Activated T-cell treated with anti-CD3 and anti-CD28 coated beads, Interleukin-2, amount 50 U/mL, for 4 hours (primary cell): ENCODE results near the gene UBR3. TPM values are rescaled to one million over a fixed set of nuclear protein-coding genes. Genes with fewer than 3 reads are reported as not detected.

Experiments used
- ATAC-seq, 2 donors: fragments of 200-7000 bp; cut with Tn5 transposase; one replicate each; pipeline ENCODE4 v1.10.0; 2021
- DNase-seq: peaks from one replicate; pipeline ENCODE4 v3.0.0-alpha.2; 2020
- H3K27me3 Mint-ChIP-seq: one replicate; pipeline ENCODE4 v1.8.0; 2021; ENCODE audit warnings: low read depth, mixed read lengths
- H3K36me3 Mint-ChIP-seq: one replicate; pipeline ENCODE4 v1.8.0; 2022; ENCODE audit warnings: mixed read lengths; ENCODE audit not compliant: insufficient read depth
- H3K4me1 Mint-ChIP-seq: one replicate; pipeline ENCODE4 v1.8.0; 2021; ENCODE audit warnings: low read depth, mixed read lengths
- H3K4me3 Mint-ChIP-seq: one replicate; pipeline ENCODE4 v1.8.0; 2021; ENCODE audit warnings: mild to moderate bottlenecking, moderate library complexity, mixed read lengths
- H3K9me3 Mint-ChIP-seq: one replicate; pipeline ENCODE4 v1.8.0; 2021; ENCODE audit warnings: mixed read lengths
- total RNA-seq, 3 donors: library from RNA; stranded (reverse); gene quantifications; one replicate each; pipeline ENCODE4 v1.2.1, GENCODE V29; 2021

UBR3 gene
- total RNA-seq, 3 donors from 2014 or later, result 18.2 to 21.1 (median 19.8) TPM

DNA sequence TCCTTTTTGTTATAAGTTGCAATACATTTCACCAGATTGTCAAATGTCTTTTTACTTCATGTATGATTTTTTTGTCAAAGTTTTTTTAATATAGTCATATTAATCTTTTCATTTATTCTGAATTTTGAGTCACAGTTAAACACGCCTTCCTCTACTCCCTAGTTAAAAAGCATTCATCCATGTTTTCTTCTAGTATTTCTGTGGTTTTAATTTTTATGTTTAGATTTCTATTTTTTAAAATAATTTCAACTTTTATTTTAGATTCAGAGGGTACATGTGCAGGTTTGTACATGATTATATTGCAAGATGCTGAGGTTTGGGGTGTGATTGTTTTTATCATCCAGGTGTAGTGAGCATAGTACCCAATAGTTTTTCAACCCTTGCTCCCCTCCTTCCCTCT is 204.0 kb downstream of the UBR3 start:
- Mint-ChIP-seq H3K36me3 (peaks cover 44% of the 10 kb centered on the region), H3K27me3 (no peaks in the 10 kb centered on the region), H3K4me1 (no peaks in the 10 kb centered on the region), H3K4me3 (no peak overlapping the region), H3K9me3 (no peaks in the 10 kb centered on the region)
- DNase-seq (no peak), ATAC-seq (no peak)

DNA sequence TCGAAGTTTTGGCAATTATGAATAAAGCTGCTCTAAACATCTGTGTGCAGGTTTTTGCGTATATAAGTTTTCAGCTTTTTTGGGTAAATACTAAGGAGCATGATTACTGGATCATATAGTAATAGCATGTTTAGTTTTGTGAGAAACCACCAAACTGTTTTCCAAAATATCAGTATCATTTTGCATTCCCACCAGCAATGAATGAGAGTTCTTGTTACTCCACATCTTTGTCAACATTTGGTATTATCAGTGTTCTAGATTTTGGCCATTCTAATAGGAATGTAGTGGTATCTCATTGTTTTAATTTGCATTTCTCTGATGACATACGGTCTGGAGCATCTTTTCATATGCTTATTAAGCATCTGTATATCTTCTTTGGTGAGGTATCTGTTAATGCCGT is 207.3 kb downstream of the UBR3 start:
- Mint-ChIP-seq H3K36me3 (peaks cover 43% of the 10 kb centered on the region), H3K27me3 (no peaks in the 10 kb centered on the region), H3K4me3 (no peak overlapping the region), H3K4me1 (no peaks in the 10 kb centered on the region), H3K9me3 (no peaks in the 10 kb centered on the region)
- DNase-seq (no peak), ATAC-seq (no peak)

DNA sequence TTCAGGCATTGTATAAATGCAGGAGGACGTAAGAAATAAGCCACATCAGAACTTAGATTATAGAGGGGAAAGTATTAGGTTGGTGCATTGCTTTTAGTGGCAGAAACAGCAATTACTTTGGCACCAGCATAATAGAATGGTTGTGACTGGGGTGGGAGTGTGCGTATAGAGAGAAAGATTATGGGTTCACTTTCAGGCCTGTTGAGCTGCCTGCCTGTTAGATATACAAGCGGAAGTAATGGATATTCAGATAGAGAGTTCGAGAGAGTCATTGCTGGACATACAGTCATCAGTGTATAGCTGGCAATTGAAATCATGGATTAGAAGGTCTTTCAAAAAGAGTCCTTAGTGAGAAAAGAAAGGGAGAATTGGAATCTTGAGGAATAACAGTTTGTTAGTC is 211.5 kb downstream of the UBR3 start:
- Mint-ChIP-seq H3K27me3 (no peaks in the 10 kb centered on the region), H3K4me1 (no peaks in the 10 kb centered on the region)

DNA sequence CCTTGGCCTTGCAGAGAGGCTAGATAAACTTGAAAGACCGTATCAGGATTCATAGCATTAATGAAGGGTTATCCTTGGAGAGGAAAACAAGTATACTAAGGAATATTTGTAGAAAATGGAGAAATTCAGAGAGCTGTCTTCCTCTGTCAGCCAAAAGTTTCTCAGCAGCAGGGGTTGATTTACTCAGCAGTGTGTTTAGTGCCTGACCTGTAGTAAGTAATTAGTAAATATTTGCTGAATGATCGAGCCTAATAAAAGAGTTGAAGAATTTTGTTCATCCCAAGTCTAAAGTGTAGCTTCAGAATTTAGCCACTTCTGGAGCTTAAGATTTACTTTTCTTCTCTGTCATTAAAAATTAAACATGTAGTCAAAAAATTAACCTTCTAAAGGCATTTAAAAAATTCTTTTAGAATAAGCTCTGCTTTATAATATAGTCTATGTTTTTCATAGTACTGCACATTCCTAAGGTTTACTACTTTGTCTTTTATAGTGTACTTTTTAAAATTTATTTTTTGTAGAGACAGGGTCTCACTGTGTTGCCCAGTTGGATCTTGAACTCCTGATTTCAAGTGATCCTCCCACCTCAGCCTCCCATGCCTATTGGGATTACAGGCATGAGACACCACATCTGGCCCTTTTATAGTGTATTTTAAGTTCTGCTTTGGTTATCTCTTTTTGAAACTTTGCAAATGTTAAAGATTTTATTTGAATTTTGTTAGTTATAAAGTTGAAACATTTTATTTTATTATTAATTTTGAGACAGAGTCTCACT is 212.3 kb downstream of the UBR3 start:
- no peaks in the 10 kb centered on the region for H3K27me3 Mint-ChIP-seq
- peaks cover 32% of the 10 kb centered on the region for H3K36me3 Mint-ChIP-seq
- ATAC-seq, result no peak

More for the DNA sequence above, 211.5 kb downstream of the UBR3 start:
- H3K36me3 Mint-ChIP-seq, result peaks cover 33% of the 10 kb centered on the region
- H3K4me3 Mint-ChIP-seq, result no peak overlapping the region
- no peaks in the 10 kb centered on the region for H3K9me3 Mint-ChIP-seq
- DNase-seq (no peak), ATAC-seq (no peak)

DNA sequence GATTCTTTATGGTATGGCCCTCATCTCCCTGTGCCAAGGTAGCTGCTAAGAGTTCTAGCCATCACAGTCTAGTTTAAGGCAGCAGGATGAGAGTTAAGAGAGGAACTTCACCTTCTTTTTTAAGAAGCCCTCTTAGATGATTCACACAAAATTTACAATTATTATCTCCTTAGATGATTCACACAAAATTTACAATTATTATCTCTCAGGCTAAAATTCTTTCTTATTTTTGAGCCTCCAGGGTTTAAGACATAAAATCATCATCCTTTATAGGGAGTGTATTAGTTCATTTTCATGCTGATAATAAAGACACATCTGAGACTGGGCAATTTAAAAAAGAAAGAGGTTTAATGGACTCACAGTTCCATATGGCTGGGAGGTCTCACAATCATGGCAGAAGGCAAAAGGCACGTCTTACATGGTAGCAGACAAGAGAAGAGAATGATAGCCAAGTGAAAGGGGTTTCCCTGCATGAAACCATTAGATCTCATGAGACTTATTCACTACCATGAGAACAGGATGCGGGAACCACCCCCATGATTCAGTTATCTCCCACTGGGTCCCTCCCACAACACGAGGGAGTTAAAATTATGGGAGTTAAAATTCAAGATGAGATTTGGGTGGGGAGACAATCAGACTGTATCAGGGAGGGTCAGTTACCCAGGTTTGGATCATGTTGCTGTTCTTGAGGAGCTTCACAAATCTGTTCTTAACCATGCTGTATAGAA is 217.7 kb downstream of the UBR3 start:
- no peak for DNase-seq
- Mint-ChIP-seq H3K9me3 (no peaks in the 10 kb centered on the region), H3K4me3 (no peak overlapping the region), H3K27me3 (no peaks in the 10 kb centered on the region), H3K36me3 (peaks cover 37% of the 10 kb centered on the region), H3K4me1 (no peaks in the 10 kb centered on the region)
- ATAC-seq, result no peak

More for the DNA sequence above, 212.3 kb downstream of the UBR3 start:
- Mint-ChIP-seq H3K4me1 (no peaks in the 10 kb centered on the region), H3K9me3 (no peaks in the 10 kb centered on the region), H3K4me3 (no peak overlapping the region)
- no peak for DNase-seq

DNA sequence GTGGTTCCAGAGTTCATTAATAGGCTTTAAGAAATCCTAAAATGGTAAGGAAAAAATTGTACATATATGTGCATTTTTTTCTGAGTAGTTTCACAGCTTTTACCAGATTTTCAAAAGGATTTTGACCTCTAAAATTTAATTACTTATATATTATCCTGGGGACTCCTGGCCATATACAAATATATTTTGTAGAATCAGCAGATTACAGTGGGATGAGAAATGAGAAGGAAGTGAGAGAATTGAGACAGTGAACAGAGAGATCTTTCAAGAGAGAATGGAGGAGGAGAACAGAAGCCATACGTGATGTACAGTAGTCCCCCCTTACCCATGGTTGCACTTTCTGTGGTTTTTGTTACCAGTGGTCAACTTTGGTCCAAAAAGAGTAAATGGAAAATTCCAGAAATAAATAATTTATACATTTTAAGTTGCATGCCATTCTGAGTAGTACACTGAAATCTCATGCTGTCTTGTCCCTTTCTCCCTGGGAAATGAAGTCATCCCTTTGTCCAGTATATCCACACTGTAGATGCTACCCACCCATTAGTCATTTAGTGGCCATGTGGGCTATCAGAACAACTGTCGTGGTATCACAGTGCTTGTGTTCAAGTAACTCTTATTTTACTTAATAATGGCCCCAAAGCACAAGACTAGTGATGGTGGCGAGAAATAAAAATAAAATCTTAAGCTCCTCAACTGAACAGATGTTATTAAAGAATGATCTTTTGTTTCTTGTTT is 220.2 kb downstream of the UBR3 start:
- Mint-ChIP-seq H3K4me1 (no peaks in the 10 kb centered on the region), H3K27me3 (no peaks in the 10 kb centered on the region)

DNA sequence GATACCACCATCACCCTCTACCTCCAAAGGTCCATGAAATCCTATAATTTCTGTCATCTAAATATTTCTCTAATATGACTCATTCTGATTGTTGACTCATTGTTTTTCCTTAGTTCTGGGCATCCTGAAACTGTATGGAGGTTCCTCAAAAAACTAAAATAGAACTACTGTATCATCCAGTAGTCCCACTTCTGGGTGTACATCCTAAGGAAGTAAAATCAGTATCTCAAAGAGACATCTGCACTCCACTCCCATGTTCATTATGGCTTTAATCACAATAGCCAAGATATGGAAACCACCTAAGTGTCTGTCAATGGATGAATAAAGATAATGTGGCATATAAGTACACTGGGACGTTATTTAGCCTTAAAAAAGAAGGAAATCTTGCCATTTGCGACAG is 224.9 kb downstream of the UBR3 start:
- no peaks in the 10 kb centered on the region for H3K4me1 Mint-ChIP-seq
- DNase-seq (no peak), ATAC-seq (no peak)
- H3K36me3 Mint-ChIP-seq, result peaks cover 41% of the 10 kb centered on the region
- no peak overlapping the region for H3K4me3 Mint-ChIP-seq
- no peaks in the 10 kb centered on the region for H3K27me3 Mint-ChIP-seq
- H3K9me3 Mint-ChIP-seq, result no peaks in the 10 kb centered on the region

More for the DNA sequence above, 220.2 kb downstream of the UBR3 start:
- H3K36me3 Mint-ChIP-seq, result peaks cover 46% of the 10 kb centered on the region
- no peak for ATAC-seq
- no peaks in the 10 kb centered on the region for H3K9me3 Mint-ChIP-seq
- H3K4me3 Mint-ChIP-seq, result no peak overlapping the region
- DNase-seq, result no peak

DNA sequence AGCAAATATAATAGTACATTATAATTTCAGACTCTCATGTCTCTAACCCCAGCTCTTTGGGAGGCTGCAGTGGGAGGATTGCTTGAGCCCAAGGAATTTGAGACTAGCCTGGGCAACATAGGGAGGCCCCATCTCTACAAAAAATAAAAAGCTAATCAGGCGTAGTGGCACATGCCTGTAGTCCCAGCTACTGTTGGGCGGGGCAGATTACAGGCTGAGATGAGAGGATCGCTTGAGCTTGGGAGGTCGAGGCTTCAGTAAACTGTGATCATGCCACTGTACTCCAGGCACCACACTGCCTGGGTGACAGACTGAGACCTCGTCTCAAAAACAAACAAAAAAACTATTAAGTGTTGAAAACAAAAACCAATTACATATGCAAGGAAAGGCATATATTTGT is 227.7 kb downstream of the UBR3 start:
- ATAC-seq (no peak), DNase-seq (no peak)
- H3K4me1 Mint-ChIP-seq, result no peaks in the 10 kb centered on the region
- H3K36me3 Mint-ChIP-seq, result peaks cover 36% of the 10 kb centered on the region
- no peaks in the 10 kb centered on the region for H3K9me3 Mint-ChIP-seq
- no peak overlapping the region for H3K4me3 Mint-ChIP-seq
- H3K27me3 Mint-ChIP-seq, result no peaks in the 10 kb centered on the region

DNA sequence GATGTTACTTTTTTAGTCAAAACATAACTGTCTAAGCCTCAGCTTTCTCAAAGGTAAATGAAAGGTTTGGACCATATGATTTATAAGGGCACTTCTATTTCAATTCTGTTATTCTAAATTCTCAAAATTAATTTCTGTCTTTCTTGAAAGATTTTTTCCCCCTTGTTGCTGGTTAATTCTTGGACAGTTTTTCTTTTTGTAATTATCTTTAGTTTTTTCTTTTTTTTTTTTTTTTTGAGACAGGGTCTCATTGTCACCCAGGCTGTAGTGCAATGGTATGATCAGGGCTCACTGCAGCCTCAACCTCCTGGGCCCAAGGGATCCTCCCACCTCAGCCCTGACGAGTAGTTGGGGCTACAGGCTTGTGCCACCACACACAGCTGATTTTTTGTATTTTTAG is 229.6 kb downstream of the UBR3 start:
- Mint-ChIP-seq H3K4me1 (no peaks in the 10 kb centered on the region), H3K27me3 (no peaks in the 10 kb centered on the region), H3K4me3 (no peak overlapping the region), H3K36me3 (peaks cover 29% of the 10 kb centered on the region), H3K9me3 (no peaks in the 10 kb centered on the region)
- DNase-seq (no peak), ATAC-seq (no peak)

DNA sequence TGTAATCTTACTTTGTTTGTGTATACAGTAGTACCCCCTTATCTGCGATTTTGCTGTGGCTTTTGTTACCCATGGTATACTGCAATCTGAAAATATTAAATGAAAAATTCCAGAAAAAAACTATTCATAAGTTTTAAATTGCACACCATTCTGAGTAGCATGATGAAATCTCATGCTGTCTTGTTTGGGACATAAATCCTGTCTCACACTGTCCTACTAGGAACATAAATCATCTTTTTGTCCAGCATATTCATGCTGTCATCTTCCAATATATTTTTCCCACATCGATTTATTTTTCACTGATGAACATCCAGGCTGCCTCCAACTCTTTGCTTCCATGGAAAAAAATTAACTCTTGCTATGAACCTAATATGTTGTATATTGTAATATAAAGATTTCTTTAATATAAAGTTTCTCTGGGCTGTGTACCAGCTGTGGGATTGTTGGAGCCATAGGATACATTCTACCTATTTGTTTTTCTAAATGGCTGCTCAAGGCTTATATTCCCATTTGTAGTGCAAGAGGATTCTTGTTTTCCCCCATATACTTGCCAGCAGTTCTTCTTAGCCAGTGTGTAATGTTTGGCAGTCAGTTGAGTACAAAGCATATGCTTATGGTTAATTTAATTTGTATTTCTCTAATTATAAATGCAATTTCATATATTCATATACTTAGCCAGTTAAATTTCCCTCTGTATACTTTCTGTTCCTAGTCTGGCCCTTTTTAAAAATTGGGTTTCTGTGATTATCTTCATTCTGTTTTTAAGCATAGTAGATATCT is 236.4 kb downstream of the UBR3 start:
- Mint-ChIP-seq H3K36me3 (peaks cover 35% of the 10 kb centered on the region), H3K27me3 (no peaks in the 10 kb centered on the region), H3K9me3 (peaks cover 4% of the 10 kb centered on the region), H3K4me3 (no peak overlapping the region), H3K4me1 (no peaks in the 10 kb centered on the region)
- no peak for ATAC-seq
- no peak for DNase-seq

DNA sequence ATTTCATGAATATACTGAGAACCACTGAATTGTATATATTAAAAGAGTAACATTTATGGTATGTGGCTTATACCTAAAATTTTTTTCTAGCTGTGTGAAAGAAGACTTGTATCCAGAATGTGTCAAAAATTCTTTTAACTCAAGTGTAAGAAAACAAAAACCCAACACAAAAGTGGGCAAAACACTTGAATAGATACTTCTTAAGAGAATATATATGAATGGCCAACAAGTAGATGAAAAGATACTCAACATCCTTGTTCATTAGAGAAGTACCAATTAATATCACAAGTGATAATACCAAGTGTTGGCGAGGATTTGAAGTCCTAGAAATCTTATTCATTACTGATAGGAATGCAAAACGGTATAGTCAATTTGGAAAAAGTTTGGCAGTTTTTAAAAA is 243.5 kb downstream of the UBR3 start:
- peaks cover 56% of the 10 kb centered on the region for H3K36me3 Mint-ChIP-seq
- DNase-seq, result no peak
- no peak overlapping the region for H3K4me3 Mint-ChIP-seq
- no peak for ATAC-seq
- peaks cover 14% of the 10 kb centered on the region for H3K9me3 Mint-ChIP-seq
- H3K4me1 Mint-ChIP-seq, result no peaks in the 10 kb centered on the region
- no peaks in the 10 kb centered on the region for H3K27me3 Mint-ChIP-seq

DNA sequence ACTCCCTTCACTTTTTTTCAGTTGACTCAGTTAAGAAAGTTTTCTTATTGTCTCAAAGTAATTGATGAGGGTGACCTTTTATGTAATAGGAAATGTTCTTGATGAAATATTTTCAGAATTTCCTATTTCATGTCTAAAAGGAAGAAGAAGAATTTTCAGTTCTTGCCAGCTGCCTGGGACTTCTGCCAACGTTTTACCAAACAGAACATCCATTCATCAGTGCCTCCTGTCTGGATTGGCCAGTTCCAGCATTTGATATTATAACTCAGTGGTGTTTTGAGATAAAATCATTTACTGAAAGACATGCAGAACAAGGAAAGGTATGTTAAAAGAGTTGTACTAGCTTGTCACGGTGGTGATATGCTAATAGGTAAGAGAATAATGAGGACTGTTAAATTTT is 246.0 kb downstream of the UBR3 start:
- Mint-ChIP-seq H3K36me3 (peaks cover 58% of the 10 kb centered on the region), H3K4me3 (no peak overlapping the region), H3K27me3 (no peaks in the 10 kb centered on the region), H3K9me3 (peaks cover 14% of the 10 kb centered on the region), H3K4me1 (no peaks in the 10 kb centered on the region)
- ATAC-seq, result no peak
- DNase-seq, result no peak

DNA sequence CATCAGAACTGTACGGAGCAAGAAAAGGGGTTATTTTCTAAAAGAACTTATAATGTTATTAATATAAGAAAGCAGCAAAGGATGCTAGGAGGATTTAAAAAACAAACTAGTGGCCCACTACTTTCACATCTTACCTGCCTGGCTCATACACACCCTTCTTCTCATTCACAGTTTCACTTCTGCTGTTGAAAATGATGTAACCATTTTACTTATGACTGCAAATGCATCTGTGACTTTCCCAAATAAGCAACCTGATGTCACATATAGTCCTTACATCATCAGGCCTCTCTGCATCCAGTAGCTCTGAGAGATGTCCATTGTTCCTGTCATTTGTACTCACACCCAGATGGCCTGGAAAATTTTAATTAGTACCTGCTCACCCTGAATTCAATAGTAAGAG is 248.9 kb downstream of the UBR3 start:
- Mint-ChIP-seq H3K4me3 (no peak overlapping the region), H3K36me3 (peaks cover 41% of the 10 kb centered on the region), H3K4me1 (no peaks in the 10 kb centered on the region), H3K9me3 (no peaks in the 10 kb centered on the region), H3K27me3 (no peaks in the 10 kb centered on the region)
- no peak for ATAC-seq
- DNase-seq, result no peak
